ENCODE results near the gene BACH1.

- TF ChIP-seq CTCF (IDR thresholded peaks at IDR 0.05; ENCODE audit: low read length): no peak
- no peak for TF ChIP-seq EZH2 (optimal IDR thresholded peaks at IDR 0.05; ENCODE audit: low read depth, low read length)
- TF ChIP-seq EZH2phosphoT487 (IDR thresholded peaks at IDR 0.05; ENCODE audit: low read length): no peak
Measured at GRCh38 chr21:29338256-29338655, 39.5 kb downstream of the BACH1 start.
